HG03066 (cell line): ENCODE measurements around the gene FBRSL1.

Experiments
- ATAC-seq: cut with Tn5 transposase; IDR thresholded peaks from one replicate; pipeline ENCODE4 v1.9.1; 2021; ENCODE audit warnings: low read depth; ENCODE audit not compliant: unreplicated experiment

FBRSL1 gene

DNA sequence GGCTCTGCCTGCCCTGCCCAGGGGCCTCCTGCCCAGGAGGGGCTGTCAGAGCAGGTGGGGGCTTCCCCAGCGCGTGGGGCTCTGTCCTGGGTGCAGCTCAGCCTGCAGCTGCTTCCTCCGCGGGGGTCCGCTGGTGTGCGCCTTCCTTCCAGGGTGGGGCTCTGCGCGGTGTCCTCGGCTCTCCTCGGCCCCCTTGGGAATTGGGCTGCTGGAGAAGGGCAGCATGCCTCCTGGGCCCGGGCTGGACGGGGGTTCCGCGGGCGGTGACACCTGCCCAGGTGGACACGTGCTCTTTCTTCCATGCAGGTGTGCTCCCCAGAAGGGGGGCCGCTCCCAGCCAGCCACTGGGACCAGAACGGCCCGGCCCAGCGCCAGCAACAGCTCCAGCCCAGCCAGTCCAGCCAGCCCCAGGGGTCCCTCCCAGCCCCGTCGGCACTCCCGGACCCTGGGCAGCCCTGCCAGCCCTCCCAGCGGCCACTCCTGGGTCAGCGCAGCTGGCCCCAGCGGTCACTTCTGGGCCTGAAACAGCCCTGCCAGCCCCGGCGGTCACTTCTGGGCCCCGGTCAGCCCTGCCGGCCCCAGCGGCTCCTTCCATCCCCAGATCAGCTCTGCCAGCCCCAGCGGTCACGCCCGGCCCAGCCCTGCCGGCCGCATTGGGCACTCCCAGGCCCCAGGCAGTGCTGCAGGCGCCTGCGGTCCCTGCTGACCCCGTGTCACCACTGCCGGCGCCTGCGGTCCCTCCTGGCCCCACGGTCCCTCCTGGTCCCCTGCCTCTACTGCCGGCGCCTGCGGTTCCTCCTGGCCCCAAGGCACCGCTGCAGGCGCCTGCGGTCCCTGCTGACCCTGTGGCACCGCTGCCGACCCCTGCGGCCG, 19.1 kb downstream of the FBRSL1 start:
- ATAC-seq = no peak

DNA sequence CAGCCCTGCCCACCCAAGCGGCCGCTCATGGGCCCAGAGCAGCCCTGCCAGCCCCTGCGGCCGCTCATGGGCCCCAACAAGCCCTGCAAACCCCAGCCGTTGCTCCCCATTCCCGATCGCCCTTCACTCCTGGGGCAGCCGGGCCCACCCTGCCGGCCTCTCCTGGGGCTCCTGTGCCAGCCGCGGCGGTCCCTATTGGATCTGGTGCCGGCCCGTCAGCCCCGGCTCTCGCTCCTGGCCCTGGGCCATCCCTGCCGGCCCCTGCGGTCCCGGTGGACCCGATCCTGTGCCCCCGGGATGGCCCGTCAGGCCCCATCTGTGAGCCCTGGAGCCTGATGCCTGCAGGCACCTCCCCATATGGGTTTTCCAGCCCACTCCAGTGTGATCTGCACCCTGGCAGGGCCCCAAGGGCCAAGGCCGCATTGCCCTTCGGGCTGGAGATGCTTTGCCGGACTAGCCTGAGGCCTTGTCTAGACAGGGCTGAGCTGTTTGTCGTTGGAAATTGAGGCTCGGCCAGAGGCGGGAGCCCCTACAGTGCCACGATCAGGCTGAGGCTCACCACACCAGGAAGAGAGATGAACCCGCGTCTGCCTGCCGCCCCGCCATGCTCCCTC, 20.3 kb downstream of the FBRSL1 start:
- ATAC-seq = no peak

DNA sequence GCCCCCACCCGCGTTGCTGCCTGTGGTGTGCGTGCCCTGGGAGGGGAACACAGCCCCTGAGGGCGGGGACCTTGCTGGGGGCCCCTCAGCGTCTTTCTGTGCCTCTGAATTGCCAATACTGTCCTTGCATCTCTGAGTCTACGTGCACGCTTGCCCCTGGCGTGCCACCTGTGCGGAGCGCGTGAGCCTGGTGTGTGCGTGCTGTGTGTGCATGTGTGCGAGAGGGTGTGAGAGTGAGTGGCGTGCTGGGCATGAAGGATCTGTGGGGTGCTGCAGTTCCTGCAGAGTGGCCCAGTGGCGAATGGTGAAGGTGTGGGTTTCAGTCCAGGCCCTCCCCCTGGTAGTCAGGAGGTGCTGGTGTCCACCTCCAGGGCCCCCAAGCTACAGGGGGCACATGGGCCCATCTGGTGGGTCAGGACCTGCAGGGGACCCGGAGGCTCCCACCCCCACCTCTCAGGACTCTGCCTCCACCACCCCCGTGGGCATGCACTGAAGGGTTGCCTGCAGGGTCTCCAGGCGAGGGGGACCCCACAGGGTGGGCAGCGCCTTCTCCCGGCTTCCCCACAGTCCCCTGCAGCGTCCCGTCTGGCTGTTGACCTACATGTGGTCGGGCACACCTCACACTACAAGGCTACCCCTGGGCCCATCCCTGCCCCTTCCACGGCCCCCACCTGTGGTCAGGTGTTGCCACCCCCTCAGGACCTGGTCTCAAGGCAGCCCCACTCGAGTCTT, 21.0 kb downstream of the FBRSL1 start:
- ATAC-seq = no peak

DNA sequence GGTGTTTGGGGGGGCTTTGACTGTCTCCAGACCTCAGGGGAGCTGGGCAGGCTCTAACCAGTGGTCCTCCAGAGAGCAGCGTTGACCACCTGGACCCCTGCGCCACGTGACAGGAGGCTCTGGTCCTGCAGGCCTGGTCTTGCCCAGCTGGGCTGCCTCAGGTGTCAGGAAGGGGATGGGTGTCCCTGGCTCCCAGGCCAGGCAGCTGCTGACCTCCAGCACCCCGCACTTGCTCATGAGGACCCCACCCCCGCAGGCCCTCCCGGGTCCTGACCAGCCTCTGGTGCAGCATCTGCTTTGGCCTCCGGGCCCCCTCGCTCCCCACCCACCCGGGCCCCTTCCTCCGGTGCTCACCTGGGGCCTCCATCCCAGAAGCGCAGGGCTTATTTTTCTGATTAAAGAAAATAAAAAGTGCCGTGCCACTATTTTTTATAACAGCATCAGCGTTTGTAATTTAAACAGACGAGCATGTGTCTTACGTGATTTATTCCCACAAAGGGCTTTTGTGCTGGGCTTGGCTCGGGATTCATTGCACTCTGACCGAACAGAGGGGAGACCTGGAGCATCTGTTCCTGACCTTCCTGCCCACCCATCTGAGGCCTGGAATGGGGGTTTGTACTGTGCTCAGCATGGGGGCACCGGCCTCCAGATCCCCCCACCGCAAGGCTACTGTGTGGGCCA, 21.7 kb downstream of the FBRSL1 start:
- ATAC-seq = no peak

DNA sequence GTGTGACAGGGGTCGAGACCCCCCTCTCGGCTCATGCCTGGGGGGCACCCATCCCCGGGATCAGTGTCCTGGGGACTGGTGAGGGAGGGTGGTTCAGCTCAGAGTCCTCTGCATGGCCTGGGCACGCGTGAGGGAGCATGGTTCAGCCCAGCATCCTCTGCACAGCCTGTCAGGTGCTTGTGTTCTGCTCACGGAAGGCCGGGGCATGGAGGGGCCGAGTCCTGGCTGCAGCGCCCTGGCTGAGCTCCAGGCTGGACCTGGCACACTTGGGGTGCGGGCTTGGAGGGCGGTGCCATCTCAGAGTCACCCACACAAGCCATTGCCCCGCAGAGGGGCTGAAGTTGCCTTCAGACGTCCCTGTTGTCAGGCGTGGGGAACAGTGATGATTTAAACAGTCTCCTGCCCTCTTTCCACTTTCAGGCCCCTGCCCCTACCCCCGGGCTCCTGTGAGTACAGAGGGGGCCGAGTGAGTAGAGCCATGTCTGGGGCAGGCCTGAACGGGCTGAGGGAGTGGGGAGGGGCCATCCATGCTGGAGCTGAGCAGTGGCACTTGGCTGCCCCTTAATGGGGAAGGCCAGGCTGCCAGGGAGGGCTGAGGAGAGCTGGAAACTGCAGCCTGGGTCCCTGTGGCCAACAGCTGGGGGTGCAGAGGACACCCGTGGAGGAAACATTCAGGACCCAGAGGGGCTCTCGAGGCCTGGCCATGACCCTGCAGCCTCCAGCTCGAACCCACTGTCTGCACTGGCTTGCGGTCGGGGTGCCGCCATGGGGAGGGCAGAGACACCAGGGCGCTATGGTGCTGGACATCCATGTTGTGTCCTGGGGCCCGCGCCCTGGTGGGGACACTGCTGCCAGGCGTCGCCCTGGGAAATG, 22.5 kb downstream of the FBRSL1 start:
- no peak for ATAC-seq

DNA sequence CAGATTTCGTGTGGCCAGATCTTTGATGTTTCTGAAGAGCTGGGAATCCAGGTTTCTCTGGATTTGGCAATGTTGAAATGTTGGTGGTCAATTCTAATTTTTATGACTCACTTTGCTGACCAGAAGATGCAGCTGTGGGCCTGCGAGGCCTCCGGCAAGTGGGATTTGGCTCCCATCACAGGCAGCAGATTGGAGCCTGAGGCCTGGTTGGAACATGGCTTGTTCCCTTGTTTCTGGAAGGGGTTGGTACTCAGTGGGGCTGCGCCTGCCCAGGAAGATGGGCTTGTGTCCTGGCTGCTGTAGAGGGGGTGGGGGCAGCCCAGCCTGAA, 23.1 kb downstream of the FBRSL1 start:
- no peak for ATAC-seq

DNA sequence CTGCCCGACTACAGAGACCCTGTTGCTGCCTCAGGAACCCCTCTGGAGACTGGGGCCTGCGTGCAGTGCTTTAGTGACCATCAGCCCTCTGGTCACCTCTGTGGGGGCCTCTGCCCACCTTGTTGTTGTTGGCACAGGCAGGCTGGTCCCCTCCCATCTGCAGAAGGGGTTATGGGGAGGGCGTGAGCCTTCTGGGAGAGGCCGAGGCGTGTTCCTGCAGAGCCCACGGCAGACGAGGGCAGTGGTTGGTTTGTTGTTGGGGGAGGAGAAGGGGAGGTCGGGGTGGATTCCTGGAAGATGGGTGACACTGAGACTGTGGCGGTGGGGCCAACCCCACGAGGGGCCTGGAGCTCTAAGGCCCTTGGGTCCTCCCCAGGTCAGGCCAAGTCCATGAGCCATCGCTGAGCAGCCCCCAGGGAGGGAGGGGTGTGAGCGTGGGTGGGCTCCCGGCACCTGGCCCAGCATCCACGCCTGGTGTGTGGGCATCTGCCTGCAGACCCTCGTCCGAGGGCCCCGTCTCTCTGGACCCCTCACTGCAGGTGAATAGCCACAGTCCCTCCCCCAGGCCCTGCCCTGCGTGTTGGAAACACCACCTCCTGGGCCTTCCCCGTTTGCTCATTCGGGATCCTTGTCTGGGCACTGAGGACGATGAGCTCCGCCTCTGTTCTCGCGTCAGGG, 23.6 kb downstream of the FBRSL1 start:
- ATAC-seq = no peak

DNA sequence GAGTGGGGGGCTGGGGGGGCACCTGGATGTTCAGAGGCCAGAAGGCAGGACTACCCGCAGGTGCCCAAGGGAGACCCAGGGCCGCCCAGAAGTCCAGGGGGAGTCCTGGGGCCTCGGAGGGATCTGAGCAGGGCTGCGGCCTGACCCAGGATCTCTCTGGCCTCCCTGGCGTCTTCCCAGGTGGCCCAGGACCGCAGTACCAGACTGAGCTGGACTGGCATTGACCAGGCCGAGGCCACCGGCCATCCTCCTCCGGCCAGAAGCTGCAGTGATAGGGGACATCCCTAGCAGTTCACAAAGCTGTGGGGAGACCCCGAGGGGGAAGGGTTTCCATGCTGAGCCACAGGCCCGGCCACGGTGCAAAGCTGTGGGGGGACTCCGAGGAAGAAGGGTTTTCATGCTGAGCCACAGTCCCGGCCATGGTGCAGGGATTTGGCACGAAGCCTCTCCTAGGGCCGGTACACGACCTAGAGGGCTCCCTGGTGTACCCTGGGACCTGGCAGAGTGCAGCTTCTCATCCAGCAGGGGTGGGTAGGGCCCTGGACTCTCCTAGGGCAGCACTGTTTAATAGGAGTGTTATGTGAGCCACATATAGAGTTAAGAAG, 24.4 kb downstream of the FBRSL1 start:
- ATAC-seq = no peak

DNA sequence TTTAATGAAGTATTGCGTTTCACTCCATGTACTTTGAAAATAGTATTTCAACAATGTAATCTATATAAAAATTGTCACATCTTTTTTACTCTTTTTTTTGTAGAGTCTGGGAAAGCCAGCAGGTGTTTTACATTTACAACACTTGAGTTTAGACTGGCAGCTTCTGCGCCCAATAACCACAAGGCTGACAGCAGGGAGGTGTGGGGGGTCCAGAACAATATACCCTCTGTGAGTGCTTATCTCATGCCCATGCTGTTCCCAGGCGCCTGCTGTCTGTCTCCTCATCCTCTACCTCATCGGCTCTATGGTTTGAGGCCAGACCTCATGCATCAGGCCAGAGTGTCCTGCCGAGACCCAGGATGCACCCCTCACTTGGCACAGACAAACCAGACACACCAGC, 24.9 kb downstream of the FBRSL1 start:
- ATAC-seq = no peak

DNA sequence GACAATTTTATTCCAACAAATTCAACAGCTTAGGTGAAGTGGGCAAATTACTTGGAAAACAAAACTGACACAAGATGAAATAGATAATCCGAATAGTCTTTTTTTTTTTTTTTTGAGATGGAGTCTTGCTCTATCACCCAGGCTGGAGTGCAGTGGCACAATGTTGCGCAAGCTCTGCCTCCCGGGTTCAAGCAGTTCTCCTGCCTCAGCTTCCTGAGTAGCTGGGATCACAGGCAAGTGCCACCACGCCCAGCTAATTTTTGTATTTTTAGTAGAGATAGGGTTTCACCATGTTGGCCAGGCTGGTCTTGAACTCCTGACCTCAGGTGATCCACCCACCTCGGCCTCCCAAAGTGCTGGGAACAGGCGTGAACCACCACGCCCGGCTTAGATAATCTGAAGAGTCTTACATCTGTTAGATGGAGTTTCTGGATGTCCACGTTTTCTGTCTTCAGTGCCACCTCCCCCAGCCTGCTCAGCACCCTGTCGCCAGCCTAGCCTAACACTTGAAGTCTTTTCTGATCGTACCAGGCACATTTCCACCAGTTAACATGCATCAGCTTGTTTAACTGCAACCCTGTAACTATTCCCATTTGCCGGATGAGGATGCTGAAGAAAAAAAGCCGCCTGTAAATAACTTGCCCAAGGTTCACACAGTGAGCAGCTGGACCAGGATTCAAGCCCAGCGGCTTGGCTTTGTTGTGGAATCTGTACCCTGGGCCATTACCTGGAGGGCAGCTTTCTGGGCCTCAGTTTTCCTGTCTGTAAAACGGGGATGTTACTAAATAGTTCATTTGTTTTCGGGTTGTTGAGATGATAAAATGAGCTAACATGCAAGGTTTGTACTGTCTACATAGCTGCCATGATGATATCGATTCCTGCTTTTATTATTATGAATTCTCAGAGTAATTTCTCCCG, 26.4 kb downstream of the FBRSL1 start:
- ATAC-seq = no peak

DNA sequence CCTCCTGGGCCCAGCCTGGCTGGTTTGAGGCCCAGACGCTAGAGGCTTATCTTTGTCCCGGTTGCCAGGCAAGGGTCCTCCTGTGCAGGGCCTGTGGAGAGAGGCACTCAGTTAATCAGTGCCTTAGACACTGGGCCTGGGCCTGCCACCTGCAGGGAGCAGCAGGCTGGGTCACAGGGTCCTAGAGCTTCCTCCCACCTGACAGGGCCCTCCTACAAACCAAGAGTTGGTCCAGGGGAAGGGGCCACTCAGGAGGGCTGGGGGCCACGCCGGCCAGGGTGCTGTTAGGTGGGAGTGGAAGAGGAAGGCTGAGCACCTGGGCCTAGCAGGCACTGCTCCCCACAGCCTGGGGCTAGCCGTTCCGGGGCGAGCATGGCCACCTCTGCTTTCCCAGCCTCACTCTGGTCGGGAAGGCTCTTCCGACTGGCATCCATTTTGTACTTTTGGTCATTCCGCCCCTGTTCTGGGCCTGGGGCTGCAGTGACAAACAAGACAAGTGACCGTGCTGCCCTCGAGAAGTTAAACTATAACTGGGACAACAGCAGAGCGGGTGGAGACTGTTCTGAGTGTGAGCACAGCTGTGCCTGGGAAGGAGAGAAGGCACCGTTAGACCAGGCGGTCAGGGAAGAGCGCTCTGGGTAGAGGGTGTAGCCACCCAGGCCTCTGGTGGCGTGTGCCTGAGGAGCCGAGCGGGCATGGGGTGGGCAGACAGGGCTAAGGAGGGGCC, 27.2 kb downstream of the FBRSL1 start:
- no peak for ATAC-seq

DNA sequence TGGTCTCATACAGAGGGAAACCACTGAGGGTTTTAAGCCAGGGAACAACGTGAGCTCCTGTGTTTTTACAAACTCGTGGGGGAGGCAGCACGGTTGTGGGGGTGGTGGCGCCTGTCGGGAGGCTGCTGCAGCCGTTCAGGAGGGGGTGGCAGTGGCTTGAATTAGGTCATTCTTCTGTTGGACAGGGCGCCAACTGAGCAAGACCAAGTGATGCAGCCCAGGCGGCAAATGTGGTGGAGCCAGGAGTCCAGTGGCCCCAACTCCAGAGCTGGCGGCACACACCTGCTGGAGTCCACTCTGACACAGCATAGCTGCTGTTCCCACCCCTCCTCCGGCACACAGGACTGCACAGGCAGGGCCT, 27.8 kb downstream of the FBRSL1 start:
- ATAC-seq = no peak

DNA sequence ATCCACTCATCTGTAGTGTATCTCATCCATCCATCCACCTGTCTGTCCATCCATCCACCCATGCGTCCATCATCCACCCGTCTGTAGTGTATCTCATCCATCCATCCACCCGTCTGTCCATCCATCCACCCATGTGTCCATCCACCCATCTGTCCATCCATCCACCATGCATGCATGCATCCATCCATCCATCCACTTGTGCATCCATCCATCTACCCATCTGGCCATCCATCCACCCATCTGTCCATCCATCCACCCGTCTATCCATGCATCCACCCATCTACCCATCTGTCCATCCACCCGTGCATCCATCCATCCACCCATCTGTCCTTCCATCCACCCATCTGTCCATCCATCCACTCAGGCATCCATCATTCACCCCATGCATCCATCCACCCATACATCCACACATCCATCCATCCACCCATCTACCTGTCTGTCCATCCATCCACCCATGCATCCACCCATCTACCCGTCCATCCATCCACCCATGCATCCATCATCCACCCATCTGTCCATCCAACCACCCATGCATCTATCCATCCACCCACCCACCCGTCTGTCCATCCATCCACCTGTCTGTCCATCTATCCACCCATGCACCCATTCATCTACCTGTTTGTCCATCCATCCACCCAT, 28.5 kb downstream of the FBRSL1 start:
- no peak for ATAC-seq

DNA sequence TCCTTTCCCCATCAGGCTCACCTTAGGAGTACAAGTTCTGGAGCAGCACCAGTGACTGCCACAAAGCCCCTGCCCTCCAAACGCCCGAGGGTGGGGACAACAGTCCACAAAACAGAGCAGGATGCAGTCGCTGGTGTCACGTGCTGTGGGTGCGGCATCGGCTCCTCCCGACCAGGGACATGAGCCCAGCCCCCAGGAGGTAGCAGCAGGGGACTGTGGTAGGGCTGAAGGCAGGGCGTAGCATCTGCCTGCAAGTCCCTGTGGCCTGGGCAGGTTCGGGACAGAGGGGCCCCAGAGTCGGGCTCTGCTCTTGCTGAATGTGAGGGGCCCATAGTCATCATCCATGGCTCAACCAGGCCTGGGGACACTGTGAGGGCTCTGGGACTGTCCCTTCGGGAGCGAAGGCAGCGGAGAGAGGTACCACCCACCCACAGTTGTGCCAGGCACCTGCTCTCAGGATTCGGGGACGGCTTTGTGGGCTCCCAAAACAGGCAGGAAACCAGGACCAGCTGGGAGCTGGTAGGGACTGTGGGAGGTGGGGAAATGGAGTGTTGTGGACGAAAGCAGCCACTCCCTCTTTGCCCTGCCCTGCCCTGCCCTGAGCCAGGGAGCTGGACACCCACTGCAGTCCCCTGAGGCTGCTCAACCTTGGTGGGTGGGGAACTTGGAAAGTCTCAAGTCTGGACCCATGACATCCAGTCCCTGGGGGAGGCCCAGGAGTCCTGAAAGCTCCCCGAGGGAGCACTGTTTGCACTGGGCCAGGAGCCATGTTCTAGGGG, 30.7 kb downstream of the FBRSL1 start:
- no peak for ATAC-seq

DNA sequence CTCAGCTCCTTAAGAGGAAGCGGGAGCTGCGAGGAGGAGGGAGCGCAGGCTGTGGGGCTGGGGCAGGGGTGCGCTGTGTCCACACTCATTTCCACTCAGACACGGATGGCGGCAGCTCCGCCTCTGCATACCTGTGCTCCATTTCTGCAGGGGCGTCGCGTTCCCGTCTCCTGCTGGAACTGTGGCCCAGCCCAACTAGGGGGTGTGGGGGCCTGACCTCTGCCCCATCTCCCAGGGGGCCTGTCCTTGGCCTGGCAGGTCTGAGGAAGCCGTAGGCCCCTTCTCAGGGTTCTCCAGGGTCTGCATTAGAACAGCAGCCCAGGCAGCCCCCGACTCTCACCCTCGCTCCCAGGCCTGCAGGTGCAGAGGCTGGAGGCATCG, 31.2 kb downstream of the FBRSL1 start:
- ATAC-seq = no peak

DNA sequence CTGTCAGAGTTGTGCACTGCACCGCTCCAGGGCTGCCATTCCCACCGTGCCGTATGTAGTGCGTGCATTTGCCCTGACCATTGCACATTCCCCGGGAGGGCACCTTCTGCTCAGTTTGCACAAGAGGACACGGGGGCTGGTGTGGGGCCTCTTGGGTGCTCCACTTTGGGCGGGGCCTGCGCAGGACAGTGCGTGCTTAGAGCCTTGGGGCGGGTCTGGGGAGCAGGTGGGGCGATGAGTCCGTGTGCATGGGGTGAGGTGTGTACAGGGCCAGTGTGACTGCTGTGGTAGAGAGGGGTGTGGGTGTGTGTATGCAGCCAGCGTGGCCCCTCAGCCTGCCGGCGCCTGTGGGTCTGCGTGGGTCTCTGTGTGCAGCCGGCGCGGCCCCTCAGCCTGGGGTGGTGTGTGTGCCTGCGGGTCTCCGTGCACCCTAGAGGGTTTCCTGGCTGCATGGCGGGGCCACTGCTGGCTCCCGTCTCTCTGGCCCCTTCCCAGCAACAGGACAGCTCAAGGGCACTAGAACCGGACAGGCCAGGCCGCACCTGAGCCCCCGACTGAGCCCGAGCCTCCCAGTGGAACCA, 31.9 kb downstream of the FBRSL1 start:
- no peak for ATAC-seq
